ENCODE results near the gene ST7L.
"Not testable (repeated sequence)": the region's sequence is repeated elsewhere in the genome, so short reads cannot be mapped to it uniquely, and the experiment has no call there.

The ST7L gene

DNA sequence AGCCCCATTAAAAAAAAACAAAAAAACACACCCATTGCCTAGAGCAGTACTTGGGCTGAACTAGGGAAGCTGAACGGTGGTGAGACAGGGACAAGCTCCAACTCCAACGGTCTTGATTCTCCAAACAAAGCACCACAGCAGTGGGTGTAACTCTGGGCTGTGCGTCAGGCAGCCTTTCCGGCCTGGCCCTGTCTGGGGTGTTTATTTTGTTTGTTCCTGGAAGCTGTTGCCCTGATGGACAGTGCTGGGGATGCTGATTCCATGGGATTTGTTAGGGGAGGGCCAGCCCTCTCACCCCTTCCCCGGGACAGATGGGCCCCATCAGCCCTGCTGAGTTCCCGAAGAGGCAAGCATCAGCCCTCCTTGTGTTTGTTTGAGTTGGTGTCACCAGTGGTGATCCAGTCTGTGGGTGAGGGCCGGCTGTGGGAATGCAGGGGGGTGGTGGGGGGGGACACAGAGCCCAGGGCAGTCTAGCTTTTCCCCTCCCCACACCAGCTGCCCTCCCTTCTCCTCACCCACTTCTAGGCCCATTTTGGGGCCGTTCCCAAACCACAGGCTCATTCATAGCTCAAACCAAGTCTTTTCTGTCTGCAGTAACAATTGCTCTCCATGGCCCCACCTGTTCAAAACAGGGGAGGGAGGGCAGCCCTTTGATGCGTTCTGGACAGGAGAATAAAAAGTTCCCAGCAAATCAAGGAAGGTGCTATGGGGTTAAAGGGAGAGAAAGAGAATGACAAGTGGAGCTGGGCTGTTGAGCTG, 105.7 kb downstream of the ST7L start:
- no peak for DNase-seq

DNA sequence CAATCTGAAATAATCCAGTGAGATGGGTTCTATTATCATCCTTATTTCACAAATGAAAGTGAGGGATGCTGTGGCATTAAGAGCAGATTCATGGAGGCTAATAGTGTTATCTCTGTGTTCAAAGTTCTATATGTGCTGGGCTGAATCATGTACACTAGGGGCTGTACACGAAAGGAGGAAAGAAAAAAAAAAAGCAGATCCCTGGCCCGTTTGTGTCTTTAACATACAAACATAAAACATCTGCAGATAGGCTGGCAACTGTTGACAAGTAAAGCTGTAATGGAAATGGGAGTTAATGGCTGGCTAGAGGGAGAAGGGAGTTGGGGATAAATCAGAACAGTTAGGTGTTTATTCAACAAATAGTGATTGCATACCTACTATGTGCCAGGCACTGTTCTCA, 107.0 kb downstream of the ST7L start:
- DNase-seq, result no peak

DNA sequence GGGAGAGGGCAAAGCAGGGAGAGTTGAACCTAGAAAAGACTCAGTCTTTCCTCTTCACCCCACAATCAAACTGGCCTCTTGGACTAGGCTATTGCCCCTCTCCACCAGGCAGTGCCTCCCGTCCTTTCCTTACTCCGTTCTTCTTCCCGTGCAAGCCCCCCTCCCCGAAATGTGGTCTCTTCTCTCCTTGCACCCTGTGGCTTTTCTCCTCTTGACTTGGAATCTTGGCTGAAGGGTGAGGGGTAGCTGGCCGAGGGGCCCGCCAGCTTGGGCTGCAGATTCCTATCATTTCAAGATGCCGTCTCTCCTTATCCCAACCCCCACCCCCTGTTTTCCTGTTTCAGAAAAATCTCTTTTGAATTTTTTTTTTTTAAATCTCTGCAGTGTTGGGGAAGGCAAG, 108.6 kb downstream of the ST7L start:
- no peak for DNase-seq

DNA sequence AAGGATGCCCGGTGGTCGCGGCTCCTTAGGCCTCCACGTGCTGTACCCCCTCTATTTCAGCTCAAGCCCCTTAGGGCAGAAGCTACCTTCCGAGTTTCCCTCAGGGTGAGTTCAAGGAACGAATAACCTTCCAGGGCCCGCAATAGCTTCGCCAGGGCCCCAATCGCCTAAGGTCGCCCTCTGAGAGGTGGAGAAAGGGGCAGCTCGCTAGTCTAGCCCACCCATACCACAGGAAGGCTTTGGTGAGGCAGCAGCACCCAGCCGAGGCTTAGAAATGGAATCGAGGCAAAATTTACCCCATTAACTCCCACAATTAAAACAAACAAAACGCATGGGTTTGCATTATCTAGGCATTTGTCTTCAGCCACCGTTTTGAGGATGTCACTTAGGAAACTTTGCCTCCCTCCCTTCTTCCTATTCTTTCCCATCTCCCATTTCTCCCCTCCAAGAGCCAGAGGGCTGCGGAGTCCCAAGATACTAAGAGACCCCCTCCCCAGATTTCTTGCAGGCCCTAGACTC, 109.2 kb downstream of the ST7L start:
- no peak for DNase-seq

DNA sequence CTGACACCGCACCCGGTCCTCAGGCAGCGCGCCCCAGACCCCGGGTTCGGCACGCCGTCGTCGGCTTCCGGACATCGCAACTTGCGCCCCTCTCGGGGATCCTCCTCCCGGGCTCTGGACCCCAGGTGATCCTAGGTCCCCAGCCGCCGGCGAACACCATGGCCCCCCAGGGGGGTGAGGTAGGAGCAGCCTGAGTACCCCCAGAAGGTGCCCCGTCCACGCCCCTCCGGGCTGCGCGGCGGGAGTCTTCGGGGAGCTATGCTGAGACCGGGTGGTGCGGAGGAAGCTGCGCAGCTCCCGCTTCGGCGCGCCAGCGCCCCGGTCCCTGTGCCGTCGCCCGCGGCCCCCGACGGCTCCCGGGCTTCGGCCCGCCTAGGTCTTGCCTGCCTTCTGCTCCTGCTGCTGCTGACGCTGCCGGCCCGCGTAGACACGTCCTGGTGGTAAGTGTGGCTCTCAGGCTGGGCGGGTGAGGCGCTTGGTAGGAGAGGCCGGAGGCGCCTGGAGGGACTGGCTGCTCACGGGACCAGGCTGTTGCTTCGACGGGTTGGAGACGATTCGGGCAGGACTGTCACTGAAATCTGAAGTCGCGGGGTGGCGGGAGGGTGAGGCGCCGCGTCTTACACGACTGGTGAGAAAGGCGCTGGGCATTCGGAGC, 109.8 kb downstream of the ST7L start:
- DNase-seq, result peak; percentile 15 to 18

DNA sequence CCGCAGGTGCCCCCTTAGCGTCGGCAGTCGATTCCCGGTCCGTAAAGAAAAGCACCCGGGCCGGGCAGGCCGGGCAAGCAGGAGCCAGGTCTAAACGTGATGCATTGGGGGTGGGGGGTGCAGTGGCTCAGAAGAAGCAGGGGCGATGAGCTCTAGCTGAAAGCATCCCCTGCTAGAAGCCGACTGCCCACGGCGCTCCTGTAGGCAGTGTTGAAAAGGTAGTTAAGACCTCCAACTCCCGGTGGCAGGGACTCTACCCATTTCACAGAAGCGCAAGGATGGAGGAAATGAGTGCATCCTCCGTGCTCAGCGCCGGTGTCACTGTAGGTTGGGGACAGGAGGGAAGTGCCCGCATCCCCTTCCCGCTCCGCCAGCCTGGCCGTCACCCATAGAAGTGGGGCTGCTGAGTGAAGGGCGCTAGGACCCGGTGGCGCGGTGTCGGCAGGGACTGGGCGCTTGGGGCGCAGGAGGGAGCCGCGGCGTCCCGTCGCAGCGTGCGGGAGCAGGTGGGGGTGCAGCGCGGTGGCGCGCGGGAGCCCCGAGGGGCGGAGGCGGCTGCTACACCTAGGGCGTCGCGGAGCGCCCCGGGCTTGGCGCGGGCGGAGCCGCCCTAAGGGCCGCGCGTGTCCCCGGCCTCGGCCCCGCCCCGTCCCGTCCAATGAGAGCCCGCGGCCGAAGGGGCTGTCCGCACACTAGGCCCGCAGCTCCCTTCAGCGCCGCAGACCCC, 110.5 kb downstream of the ST7L start, which contains the start of gene WNT2B:
Gene WNT2B, plus strand, starts transcription at position 688 of the 727 bp plus-strand sequence. CDS start 298 bp downstream, outside the sequence.
- peak; percentile 48 to 54 for DNase-seq

DNA sequence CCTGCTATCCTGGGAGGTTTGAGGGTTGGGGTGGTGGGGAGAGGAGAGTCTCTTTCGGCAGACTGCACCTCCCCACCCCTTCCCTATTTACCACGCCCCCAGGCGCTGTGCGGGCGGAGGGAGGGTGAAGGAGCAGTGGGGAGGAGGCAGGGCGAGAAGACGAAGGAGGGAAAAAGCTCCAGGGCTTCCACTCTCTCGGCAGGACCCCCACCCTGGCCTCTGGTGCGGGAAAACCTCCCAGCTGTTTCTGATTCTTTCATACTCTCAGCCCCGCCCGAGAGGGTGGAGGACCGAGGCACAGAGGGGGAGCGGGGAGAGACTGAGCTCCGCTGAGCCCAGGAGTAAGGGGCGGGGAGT, 111.0 kb downstream of the ST7L start:
- peak; percentile 20 to 29 for DNase-seq

DNA sequence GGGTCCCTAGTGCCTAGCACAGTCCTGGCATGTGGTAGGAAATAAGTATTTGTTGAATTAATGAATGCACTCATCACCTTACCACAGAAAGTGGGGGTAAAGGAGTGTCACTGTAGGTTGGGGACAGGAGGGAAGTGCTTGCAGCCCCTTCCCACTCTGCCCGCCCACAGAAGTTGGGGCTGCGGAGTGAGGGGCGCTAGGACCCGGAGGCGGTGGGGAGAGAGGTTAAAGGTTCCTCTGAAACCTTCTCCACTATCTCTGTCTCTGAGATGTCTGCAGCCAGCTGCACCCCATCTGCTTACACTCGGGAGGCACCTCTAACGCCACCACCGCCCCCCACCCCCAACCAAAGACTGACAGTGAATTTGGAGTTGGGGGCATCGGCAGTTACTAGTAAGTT, 111.6 kb downstream of the ST7L start:
- no peak for DNase-seq

DNA sequence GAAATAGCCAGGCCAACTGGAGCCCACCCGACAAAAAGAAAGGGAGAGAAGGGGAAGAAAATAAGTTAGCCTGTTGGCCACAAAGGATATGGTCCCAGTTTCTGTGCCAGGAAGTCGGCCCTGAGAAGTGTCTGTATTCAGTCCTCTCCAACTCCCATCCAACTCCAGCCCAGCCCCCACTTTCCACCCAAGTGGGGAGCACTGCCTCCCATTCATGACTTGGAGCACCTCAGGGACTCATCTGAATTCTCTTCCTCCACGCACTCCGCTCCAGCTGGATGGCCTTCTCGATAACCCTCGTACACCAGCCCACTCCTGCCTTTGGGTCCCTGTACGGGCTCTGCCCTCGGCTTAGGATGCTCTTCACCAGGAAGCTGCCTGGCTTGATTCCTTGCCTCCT, 112.2 kb downstream of the ST7L start:
- no peak for DNase-seq

DNA sequence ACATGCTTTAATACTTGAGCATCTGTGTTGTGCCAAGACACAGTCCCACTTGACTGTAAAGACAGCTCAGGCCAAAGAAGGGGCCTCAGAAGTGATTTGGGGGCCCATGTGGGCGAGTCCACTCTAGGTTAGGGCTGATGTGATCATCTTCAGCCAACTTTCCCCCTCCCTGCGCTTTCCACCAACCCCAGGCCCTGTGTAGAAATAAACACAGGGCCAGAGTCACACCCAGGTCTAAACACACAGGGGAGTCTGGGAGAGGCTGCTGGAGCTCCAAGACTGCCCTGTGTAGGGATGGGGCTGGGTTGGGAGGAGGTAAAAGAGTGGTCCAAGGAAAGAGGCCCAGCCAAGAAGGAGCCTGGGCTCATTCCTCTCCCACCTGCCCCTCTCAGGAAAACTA, 112.6 kb downstream of the ST7L start:
- no peak for DNase-seq

DNA sequence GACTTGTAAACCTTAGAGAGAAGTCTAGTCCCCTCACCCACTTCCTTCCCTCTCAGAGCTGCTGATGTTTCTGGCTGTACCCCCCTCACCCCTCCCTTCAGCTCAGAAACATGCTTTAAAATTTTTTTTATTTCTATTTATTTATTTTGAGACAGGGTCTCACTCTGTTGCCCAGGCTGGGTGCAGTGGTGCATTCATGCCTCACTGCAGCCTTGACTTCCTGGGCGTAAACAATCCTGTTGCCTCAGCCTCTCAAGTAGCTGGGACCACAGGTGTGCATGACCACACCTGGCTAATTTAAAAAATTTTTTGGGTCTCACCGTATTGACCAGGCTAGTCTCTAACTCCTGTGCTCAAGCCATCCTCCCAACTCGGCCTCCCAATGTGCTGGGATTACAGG, 113.1 kb downstream of the ST7L start:
- no peak for DNase-seq

DNA sequence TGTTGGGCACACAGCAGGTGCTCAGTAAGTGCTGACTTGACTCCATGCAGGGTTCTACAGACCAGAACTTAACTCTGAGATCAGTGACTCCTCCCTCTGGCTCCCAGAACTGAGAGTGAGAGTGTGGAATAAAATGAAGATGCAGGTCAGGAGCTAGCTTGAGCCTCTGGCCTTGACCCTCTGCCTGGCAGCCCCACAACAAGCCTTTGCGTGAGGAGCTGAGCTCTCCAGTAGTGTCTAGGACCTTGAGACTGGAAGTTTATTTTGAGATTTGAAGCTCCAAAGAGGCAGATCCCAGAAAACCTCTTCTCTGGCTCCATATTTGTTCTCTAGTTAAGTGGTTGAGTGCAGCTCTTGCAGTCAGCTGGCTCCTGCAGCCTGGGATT, 113.5 kb downstream of the ST7L start:
- no peak for DNase-seq

DNA sequence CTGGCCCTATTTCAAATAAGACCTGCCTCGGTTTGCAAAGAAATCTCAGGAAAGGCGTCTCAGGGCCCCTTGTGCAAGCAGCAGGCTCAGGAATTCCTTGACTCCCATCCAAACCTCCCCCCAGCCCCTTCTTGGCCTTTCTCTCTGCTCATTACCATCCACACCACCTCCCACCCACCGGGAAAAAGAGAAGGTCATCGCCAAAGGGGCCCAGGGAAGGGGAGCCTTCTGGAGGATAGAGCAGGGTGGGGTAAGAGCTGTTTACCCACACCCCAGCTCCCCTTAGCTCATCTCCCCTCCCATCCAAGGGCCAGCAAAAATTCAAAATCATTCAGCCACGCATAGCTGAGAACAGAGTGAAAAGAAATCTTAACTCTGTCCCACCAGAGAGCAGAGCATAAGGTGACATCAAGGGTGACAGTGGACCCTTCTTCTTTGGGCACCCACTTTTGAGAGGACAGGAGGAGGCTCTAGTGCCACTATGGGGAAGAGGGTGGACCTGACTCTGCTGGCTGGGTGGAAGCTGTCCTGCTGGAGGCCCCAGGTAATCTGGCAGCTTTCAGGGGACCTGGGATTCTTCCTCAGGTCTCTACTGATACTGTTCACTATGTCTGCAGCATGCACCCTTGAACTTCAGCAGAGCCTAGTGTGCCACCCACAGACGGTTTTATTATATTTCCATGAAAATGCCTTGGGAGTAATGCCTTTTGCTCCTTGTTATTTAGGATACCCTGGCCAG, 114.1 kb downstream of the ST7L start:
- DNase-seq, result no peak

DNA sequence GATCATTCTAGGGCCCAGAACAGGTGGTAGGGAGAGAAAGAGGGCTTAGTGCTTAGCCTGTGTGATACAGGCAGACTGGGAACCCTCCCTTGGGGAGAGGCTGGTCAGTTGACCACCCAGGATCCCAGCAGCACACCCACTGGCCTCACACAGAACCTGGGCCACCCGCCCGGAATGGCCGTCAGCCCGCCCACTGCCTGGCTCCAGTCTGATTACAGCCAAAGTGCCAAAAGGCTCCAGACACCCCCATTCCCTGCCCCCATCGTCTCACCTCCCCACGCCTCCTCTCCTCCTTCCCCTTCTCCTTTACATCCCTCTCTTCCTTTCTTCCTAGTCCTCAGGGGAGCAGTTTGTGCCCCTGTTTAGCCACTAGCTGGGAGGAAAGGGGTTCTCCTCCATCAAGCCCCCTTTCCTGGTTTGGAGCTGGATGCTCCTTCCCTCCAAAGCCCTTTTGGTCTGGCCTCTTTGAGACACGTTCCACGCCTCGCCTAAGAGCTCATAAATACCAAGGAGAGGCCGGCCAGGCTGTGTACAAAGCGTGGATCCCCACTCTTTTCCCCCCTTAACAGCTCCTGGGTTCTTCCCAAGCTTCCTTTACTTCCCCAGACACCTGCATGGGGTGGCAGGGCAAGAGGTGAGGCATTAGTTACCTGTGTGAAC, 114.8 kb downstream of the ST7L start:
- DNase-seq, result no peak

DNA sequence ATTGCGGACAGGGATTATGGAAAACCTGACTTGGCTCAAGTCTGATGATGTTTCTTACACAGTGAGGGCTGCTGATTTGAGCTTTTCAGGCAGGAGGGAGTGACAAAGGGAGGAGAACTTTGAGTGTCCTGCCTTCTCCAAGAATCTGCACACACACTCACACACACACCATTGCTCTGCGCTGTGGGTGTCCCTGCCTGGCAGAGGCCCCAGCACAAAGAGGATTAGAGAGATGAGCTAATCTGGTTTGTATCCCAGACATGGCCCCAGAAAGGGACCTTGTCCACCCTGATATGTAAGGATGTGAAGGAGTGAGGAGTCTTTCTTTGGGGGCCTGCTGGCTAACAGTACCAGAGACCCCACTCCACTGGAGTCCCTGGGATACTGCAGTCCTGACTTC, 116.1 kb downstream of the ST7L start:
- DNase-seq, result no peak

DNA sequence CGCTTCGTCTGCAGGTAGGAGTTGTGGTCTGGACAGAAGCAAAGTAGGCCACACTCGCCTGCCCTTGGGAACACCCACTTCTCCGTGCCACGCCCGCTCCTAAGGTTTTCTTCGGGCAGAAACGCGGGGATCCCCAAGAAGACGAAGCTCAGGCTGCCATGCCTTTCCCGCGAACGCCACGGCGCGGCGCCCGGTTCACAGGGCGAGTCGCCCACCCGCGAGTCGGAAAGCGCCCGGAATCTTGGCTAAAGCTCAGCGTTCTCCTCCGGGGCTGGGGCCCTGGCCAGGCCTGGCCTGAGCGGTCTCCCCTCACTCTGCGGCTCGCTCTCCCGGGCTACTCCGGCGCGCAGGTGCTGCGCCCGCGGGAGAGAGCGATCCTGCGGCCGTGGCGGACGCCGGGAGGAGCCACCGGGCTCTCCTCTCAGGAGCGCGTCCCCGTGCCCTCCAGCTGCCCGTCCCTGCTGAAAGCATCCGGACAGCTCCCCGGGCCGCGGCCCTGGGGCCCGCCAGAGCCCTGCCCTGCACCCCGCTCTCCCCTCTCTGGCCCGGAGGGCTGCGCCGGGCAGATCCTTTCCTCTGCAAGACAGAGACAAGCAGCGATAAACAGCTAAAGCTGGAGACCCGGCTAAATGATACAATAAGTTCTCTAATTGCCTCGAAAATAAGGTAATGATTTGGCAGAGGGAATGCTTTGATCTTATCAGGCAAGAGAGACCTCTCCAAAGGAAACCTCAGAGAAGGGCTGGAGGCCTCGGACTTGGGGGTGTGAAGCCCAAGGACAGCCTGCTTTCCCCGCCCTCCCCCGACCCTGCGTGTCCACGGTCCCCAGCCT, 116.9 kb downstream of the ST7L start:
- peak; percentile 67 to 72 for DNase-seq

DNA sequence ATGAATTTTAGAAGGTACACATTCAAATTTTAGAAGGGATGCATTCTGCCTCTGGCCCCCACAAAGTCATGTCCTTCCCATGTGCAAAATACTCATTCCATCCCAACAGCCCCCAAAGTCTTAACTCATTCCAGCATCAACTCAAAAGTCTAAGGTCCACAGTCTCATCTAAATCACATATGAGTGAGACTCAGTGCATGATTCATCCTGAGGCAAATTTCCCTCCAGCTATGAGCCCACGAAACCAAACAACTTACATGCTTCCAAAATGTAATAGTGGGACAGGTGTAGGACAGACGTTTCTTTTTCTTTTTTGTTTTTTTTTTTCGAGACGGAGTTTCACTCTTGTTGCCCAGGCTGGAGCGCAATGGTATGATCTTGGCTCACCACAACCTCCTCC, 122.7 kb downstream of the ST7L start:
- no peak for DNase-seq

DNA sequence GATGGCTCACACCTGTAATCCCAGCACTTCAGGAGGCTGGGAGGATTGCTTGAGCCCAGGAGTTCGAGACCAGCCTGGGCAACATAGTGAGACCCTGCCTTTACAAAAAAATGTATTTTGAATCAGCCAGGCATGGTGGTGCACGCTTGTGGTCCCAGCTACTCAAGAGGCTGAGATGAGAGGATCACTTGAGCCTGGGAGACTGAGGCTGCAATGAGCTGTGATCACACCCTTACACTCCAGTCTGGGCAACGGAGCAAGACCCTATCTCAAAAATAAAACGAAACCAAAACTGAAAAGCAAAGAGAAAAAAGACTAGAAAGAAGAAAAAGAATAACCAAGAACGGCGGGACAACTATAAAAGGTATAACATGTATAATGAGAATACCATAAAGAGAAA, 125.6 kb downstream of the ST7L start:
- DNase-seq, result no peak

DNA sequence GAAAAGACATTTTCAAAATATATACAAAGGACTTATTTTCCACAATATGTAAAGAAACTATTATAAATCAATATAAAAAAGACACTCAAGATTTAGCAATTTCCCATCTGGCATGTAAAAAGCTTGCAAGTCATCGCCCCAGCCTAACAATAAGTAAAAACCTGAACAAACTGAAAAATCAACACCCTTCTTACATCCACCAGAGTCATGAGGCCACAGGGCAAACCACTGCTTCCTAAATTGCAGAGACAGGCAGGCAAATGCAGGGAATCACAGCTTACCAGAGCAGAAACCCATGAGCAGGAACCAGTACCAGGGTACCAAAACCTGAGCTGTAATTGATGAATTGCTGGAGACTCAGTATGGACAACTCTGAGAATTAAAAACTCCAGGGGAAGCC, 126.9 kb downstream of the ST7L start:
- DNase-seq, result no peak

DNA sequence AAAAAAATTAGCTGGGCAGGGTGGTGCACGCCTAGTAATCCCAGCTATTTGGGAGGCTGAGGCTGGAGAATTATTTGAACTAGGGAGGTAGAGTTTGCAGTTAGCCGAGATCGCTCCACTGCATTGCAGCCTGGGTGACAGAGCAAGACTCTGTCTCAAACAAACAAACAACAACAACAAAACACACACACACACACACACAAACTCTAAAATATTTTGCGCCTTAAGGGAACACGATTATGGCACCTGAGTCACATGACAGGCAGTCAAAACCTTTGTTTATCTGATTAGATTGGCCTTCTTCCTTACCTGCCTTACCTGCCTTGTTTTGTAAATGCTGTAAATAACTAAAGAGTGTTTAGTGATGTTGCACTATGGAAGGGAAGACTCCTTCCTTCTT, 130.8 kb downstream of the ST7L start:
- DNase-seq, result no peak

DNA sequence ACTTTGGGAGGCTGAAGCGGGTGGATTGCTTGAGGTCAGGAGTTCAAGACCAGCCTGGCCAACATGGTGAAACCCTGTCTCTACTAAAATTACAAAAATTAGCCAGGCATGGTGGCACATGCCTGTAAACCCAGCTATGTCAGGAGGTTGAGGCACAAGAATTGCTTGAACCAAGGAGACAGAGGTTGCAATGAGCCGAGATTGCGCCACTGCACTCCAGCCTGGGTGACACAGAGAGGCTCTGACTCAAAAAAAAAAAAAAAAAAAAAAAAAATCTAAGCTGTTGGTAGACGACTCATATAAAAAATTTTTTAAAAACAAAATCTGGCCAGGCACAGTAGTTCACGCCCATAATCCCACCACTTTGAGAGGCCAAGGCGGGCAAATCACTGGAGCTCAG, 131.3 kb downstream of the ST7L start:
- not testable (repeated sequence) for DNase-seq

DNA sequence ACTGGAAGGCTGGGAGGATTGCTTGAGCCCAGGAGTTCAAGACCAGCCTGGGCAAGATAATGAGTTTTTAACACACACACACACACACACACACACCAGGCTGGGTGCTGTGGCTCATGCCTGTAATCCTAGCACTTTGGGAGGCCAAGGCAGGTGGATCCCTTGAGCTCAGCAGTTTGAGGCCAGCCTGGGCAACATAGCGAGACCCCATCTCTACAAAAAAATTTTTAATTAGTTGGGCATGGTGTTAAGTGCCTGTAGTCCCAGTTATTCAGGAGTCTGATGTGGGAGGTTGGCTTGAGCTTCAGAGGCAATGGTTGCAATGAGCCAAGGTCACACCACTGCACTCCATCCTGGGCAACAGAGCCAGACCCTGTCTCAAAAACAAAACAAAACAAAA, 132.9 kb downstream of the ST7L start:
- not testable (repeated sequence) for DNase-seq
